GM23338 (cell line): Measurements from ENCODE around the gene ARHGEF16. TPM values are rescaled to one million over a fixed set of nuclear protein-coding genes. Genes with fewer than 3 reads are reported as not detected.

ENCODE experiments used
- ATAC-seq: fragments of 200-7000 bp; cut with Tn5 transposase; 3 replicates; pipeline ENCODE4 v1.9.1; 2020
- DNase-seq: peaks from one replicate; pipeline ENCODE4 v3.0.0-alpha.2; 2015; ENCODE audit warnings: low spot score
- H2AFZ ChIP-seq: fragments of 200-600 bp; sonication (generic); 2 replicates; pipeline ENCODE4 v1.8.0; 2016; ENCODE audit warnings: antibody characterized with exemption, mild to moderate bottlenecking, moderate library complexity
- H3F3A ChIP-seq: fragments of 200-600 bp; sonication (generic); replicated peaks from 2 replicates; pipeline ENCODE4 v1.8.0; 2017; ENCODE audit warnings: antibody characterized with exemption, mixed run types, low read depth
- H3K27ac ChIP-seq: fragments of 200-600 bp; sonication (generic); 2 replicates; pipeline ENCODE4 v1.6.1; 2016; ENCODE audit warnings: low read depth
- H3K27me3 ChIP-seq: fragments of 200-600 bp; sonication (generic); 2 replicates; pipeline ENCODE4 v1.8.0; 2016; ENCODE audit warnings: mild to moderate bottlenecking, mixed run types, moderate library complexity; ENCODE audit not compliant: insufficient read depth
- H3K36me3 ChIP-seq: fragments of 200-600 bp; sonication (generic); 2 replicates; pipeline ENCODE4 v1.8.0; 2016; ENCODE audit warnings: mild to moderate bottlenecking; ENCODE audit not compliant: insufficient read depth
- H3K4me1 ChIP-seq: fragments of 200-600 bp; sonication (generic); 2 replicates; pipeline ENCODE4 v1.8.0; 2016; ENCODE audit warnings: mild to moderate bottlenecking, moderate library complexity; ENCODE audit not compliant: insufficient read depth
- H3K4me2 ChIP-seq: fragments of 200-600 bp; sonication (generic); 2 replicates; pipeline ENCODE4 v1.7.1; 2017; ENCODE audit warnings: mixed run types
- H3K4me3 ChIP-seq: fragments of 200-600 bp; sonication (generic); 2 replicates; pipeline ENCODE4 v1.6.1; 2016; ENCODE audit warnings: mixed run types
- H3K79me2 ChIP-seq: fragments of 200-600 bp; sonication (generic); replicated peaks from 2 replicates; pipeline ENCODE4 v1.8.0; 2017; ENCODE audit warnings: mild to moderate bottlenecking; ENCODE audit not compliant: insufficient read depth
- H3K9me2 ChIP-seq: fragments of 200-600 bp; sonication (generic); 2 replicates; pipeline ENCODE4 v1.8.0; 2017; ENCODE audit not compliant: insufficient read depth
- H4K20me1 ChIP-seq: fragments of 200-600 bp; sonication (generic); replicated peaks from 2 replicates; pipeline ENCODE4 v1.8.0; 2017; ENCODE audit warnings: mild to moderate bottlenecking; ENCODE audit not compliant: insufficient read depth
- H3K27ac Mint-ChIP-seq: 2 replicates; pipeline ENCODE4 v1.8.0; 2020; ENCODE audit warnings: inconsistent platforms, mild to moderate bottlenecking, moderate library complexity, mixed read lengths
- H3K27me3 Mint-ChIP-seq: 3 replicates; pipeline ENCODE4 v1.8.0; 2022; ENCODE audit warnings: low read depth, mild to moderate bottlenecking, moderate library complexity, mixed read lengths, inconsistent platforms; ENCODE audit not compliant: insufficient read depth, poor library complexity
- H3K36me3 Mint-ChIP-seq: 3 replicates; pipeline ENCODE4 v1.8.0; 2021; ENCODE audit warnings: low read depth, mild to moderate bottlenecking, inconsistent platforms, moderate library complexity, mixed read lengths
- H3K4me1 Mint-ChIP-seq: 3 replicates; pipeline ENCODE4 v1.8.0; 2020; ENCODE audit warnings: mild to moderate bottlenecking, inconsistent platforms, mixed read lengths
- H3K4me3 Mint-ChIP-seq: 3 replicates; pipeline ENCODE4 v1.8.0; 2021; ENCODE audit warnings: moderate library complexity, mild to moderate bottlenecking, inconsistent platforms, mixed read lengths
- H3K9me3 Mint-ChIP-seq: 3 replicates; pipeline ENCODE4 v1.8.0; 2020; ENCODE audit warnings: moderate library complexity, mild to moderate bottlenecking, inconsistent platforms, mixed read lengths
- JUNB ChIP-seq: IDR thresholded peaks from one replicate; pipeline ENCODE4 v1.6.1; 2016; ENCODE audit warnings: antibody characterized with exemption; ENCODE audit not compliant: unreplicated experiment
- POLR2AphosphoS5 ChIP-seq: IDR thresholded peaks from 2 replicates; pipeline ENCODE4 v1.6.1; 2016; ENCODE audit warnings: antibody characterized with exemption, low read depth
- polyA plus RNA-seq: library from polyadenylated mRNA; unstranded; fragments of >200 nt; fragmentation: Nextera tagmentation; extraction: Ambion mirVana; gene quantifications from 2 replicates; pipeline ENCODE4 v1.2.1, GENCODE V29; 2016
- total RNA-seq: library from RNA; depleted of rRNA; stranded (reverse); fragments of >200 nt; shearing (Covaris generic); gene quantifications from 2 replicates; pipeline ENCODE4 v1.2.3, GENCODE V29; 2014
- TF ChIP-seq, protein P1 (sequence below): fragments of 250-450 bp; sonication (Bioruptor Pico); IDR thresholded peaks from 2 replicates; pipeline ENCODE4 v1.5.0; 2020; ENCODE audit warnings: mild to moderate bottlenecking, moderate library complexity
- TF ChIP-seq, protein P2 (sequence below): IDR thresholded peaks from one replicate; pipeline ENCODE4 v1.6.1; 2018; ENCODE audit warnings: antibody characterized with exemption; ENCODE audit not compliant: unreplicated experiment
- TF ChIP-seq, protein P3 (sequence below): IDR thresholded peaks from 2 replicates; pipeline ENCODE4 v1.6.1; 2016; ENCODE audit warnings: antibody characterized with exemption

ARHGEF16 gene
- total and polyA plus RNA-seq, 2 experiments from 2014 or later = 12.2 to 29.3 TPM

DNA sequence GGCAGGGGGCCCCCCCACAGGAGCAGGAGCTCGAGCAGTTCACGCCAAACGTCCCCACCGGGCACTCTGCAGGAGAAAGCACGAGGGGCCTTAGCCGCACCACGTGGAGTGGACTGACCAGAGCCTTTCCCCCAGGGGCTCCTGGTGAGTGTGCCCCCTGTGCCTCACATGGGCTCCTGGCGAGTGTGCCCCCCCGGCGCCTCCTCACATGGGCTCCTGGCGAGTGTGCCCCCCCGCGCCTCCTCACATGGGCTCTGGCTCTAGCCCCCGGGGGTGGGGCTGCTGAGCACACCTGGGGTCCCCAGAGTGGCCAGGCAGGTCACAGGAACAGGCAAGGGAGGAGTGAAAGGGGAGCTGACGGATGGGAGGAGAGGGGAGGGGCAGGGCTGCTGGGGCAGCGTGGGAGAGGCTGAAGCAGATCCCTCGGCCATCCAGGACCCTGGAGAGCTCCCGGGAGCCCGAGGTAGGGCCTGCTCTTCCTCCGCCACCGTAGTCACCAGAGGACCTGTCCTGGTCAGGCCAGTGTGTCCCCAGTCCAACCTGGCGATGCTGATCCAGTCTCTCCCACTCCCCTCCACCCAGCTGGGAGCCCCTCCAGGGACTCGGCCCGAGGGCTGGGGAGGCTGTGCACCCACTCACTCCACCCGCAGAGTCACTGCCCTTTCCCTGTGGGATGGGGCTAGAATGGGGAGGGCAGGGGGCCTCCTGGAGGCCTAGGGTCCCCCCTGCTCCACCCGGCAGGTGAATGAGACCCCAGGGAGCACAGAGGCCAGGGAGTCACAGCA, 47.6 kb downstream of the ARHGEF16 start:
- peak; percentile 90 for ATAC-seq
- H4K20me1 ChIP-seq = no peaks in the 10 kb centered on the region; the same call in 1 of the 2 replicates
- no peaks in the 10 kb centered on the region for H3F3A ChIP-seq

DNA sequence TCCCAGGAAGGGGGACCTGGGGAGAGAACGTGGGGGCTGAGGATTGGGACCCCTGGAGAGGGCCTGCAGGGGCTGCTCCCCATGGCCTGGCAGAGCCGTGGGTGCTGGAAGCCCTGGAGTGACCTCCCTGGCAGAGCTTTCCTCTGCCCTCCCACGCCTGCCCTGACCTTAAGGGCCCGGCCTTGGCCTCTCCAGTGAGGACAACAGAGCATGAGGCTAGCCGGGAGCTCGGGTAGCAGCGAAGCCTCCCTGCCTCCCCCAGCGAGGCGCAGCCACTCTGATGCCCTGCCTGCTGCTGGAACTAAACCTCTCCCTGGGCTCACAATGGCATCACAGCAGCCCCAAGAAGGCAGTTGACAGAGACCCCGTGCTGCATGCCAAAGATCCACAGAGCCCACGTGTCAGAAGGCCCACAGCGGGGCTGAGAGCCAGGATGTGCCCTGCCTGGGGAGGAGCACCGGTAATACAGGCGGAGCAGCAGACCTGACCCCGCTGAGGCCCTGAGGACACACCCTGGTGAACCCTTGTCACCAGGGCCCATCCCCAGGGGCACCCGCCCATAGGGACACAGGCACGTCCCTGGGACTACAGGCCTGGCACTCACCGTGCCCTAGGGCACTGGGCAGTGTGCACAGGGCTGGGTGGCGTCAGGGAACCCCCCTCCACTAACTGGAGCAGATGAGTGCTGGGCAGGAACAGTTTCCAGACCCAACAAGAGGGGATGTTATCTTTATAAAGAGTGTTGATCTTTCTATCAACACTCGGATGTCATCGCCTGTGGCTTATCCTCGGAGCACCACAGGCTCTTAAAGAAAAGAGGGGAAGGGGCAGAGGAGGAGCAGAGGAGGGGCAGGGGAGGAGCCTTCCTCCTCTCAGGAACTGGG, 48.4 kb downstream of the ARHGEF16 start:
- Histone ChIP-seq H3K27me3 (no peaks in the 10 kb centered on the region), H3K36me3 (no peaks in the 10 kb centered on the region), H3K27ac (no peak overlapping the region), H3K79me2 (no peaks in the 10 kb centered on the region), H3K9me2 (no peaks in the 10 kb centered on the region), H3K4me2 (no peak overlapping the region), H3K4me1 (no peaks in the 10 kb centered on the region), H2AFZ (no peak overlapping the region), H3K4me3 (no peak overlapping the region), H4K20me1 (no peaks in the 10 kb centered on the region; the same call in 1 of the 2 replicates), H3F3A (no peaks in the 10 kb centered on the region)
- DNase-seq = no peak
- H3K9me3 Mint-ChIP-seq = no peaks in the 10 kb centered on the region
- H3K27ac Mint-ChIP-seq = no peak overlapping the region
- H3K4me3 Mint-ChIP-seq = no peak overlapping the region
- no peaks in the 10 kb centered on the region; the same call in 2 of the 3 replicates for H3K4me1 Mint-ChIP-seq
- ATAC-seq = no peak
- peaks cover 7% of the 10 kb centered on the region for H3K27me3 Mint-ChIP-seq
- H3K36me3 Mint-ChIP-seq = no peaks in the 10 kb centered on the region
- TF ChIP-seq POLR2AphosphoS5 (no peak), JUNB (no peak)
- TF ChIP-seq, protein P1, sequence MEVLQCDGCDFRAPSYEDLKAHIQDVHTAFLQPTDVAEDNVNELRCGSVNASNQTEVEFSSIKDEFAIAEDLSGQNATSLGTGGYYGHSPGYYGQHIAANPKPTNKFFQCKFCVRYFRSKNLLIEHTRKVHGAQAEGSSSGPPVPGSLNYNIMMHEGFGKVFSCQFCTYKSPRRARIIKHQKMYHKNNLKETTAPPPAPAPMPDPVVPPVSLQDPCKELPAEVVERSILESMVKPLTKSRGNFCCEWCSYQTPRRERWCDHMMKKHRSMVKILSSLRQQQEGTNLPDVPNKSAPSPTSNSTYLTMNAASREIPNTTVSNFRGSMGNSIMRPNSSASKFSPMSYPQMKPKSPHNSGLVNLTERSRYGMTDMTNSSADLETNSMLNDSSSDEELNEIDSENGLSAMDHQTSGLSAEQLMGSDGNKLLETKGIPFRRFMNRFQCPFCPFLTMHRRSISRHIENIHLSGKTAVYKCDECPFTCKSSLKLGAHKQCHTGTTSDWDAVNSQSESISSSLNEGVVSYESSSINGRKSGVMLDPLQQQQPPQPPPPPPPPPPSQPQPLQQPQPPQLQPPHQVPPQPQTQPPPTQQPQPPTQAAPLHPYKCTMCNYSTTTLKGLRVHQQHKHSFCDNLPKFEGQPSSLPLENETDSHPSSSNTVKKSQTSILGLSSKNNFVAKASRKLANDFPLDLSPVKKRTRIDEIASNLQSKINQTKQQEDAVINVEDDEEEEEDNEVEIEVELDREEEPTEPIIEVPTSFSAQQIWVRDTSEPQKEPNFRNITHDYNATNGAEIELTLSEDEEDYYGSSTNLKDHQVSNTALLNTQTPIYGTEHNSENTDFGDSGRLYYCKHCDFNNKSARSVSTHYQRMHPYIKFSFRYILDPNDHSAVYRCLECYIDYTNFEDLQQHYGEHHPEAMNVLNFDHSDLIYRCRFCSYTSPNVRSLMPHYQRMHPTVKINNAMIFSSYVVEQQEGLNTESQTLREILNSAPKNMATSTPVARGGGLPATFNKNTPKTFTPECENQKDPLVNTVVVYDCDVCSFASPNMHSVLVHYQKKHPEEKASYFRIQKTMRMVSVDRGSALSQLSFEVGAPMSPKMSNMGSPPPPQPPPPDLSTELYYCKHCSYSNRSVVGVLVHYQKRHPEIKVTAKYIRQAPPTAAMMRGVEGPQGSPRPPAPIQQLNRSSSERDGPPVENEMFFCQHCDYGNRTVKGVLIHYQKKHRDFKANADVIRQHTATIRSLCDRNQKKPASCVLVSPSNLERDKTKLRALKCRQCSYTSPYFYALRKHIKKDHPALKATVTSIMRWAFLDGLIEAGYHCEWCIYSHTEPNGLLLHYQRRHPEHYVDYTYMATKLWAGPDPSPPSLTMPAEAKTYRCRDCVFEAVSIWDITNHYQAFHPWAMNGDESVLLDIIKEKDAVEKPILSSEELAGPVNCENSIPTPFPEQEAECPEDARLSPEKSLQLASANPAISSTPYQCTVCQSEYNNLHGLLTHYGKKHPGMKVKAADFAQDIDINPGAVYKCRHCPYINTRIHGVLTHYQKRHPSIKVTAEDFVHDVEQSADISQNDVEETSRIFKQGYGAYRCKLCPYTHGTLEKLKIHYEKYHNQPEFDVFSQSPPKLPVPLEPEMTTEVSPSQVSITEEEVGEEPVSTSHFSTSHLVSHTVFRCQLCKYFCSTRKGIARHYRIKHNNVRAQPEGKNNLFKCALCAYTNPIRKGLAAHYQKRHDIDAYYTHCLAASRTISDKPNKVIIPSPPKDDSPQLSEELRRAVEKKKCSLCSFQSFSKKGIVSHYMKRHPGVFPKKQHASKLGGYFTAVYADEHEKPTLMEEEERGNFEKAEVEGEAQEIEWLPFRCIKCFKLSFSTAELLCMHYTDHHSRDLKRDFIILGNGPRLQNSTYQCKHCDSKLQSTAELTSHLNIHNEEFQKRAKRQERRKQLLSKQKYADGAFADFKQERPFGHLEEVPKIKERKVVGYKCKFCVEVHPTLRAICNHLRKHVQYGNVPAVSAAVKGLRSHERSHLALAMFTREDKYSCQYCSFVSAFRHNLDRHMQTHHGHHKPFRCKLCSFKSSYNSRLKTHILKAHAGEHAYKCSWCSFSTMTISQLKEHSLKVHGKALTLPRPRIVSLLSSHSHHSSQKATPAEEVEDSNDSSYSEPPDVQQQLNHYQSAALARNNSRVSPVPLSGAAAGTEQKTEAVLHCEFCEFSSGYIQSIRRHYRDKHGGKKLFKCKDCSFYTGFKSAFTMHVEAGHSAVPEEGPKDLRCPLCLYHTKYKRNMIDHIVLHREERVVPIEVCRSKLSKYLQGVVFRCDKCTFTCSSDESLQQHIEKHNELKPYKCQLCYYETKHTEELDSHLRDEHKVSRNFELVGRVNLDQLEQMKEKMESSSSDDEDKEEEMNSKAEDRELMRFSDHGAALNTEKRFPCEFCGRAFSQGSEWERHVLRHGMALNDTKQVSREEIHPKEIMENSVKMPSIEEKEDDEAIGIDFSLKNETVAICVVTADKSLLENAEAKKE = no peak

More for the DNA sequence above, 47.6 kb downstream of the ARHGEF16 start:
- H3K4me1 Mint-ChIP-seq = no peaks in the 10 kb centered on the region
- DNase-seq = peak; percentile 88
- H3K9me3 Mint-ChIP-seq = no peaks in the 10 kb centered on the region
- Histone ChIP-seq H3K27ac (no peak overlapping the region), H3K79me2 (no peaks in the 10 kb centered on the region), H3K4me1 (no peaks in the 10 kb centered on the region), H3K36me3 (no peaks in the 10 kb centered on the region), H3K4me3 (no peak overlapping the region), H3K27me3 (no peaks in the 10 kb centered on the region), H3K9me2 (no peaks in the 10 kb centered on the region), H2AFZ (no peak overlapping the region), H3K4me2 (no peak overlapping the region)
- H3K36me3 Mint-ChIP-seq = no peaks in the 10 kb centered on the region
- peaks cover 7% of the 10 kb centered on the region for H3K27me3 Mint-ChIP-seq
- TF ChIP-seq, protein P2, sequence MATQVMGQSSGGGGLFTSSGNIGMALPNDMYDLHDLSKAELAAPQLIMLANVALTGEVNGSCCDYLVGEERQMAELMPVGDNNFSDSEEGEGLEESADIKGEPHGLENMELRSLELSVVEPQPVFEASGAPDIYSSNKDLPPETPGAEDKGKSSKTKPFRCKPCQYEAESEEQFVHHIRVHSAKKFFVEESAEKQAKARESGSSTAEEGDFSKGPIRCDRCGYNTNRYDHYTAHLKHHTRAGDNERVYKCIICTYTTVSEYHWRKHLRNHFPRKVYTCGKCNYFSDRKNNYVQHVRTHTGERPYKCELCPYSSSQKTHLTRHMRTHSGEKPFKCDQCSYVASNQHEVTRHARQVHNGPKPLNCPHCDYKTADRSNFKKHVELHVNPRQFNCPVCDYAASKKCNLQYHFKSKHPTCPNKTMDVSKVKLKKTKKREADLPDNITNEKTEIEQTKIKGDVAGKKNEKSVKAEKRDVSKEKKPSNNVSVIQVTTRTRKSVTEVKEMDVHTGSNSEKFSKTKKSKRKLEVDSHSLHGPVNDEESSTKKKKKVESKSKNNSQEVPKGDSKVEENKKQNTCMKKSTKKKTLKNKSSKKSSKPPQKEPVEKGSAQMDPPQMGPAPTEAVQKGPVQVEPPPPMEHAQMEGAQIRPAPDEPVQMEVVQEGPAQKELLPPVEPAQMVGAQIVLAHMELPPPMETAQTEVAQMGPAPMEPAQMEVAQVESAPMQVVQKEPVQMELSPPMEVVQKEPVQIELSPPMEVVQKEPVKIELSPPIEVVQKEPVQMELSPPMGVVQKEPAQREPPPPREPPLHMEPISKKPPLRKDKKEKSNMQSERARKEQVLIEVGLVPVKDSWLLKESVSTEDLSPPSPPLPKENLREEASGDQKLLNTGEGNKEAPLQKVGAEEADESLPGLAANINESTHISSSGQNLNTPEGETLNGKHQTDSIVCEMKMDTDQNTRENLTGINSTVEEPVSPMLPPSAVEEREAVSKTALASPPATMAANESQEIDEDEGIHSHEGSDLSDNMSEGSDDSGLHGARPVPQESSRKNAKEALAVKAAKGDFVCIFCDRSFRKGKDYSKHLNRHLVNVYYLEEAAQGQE = peak; percentile 91
- TF ChIP-seq, protein P3, sequence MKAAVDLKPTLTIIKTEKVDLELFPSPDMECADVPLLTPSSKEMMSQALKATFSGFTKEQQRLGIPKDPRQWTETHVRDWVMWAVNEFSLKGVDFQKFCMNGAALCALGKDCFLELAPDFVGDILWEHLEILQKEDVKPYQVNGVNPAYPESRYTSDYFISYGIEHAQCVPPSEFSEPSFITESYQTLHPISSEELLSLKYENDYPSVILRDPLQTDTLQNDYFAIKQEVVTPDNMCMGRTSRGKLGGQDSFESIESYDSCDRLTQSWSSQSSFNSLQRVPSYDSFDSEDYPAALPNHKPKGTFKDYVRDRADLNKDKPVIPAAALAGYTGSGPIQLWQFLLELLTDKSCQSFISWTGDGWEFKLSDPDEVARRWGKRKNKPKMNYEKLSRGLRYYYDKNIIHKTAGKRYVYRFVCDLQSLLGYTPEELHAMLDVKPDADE = no peak
- H3K27ac Mint-ChIP-seq = no peak overlapping the region
- no peak overlapping the region for H3K4me3 Mint-ChIP-seq
